K562 (cell line): Measurements from ENCODE around the gene HLA-F. TPM values are rescaled to one million over a fixed set of nuclear protein-coding genes. Genes with fewer than 3 reads are reported as not detected.

Experiments
- ATAC-seq: fragments of 200-7000 bp; cut with Tn5 transposase; 3 replicates; pipeline ENCODE4 v1.9.1; 2020; ENCODE audit warnings: moderate library complexity
- BruUV-seq: library from RNA; stranded (reverse); fragments of 400-500 nt; replicated peaks from 2 replicates; lab custom pipeline; 2021; lab: Mats Ljungman, UMichigan
- CTCF ChIA-PET: fragments of 300-600 bp; formaldehyde crosslinking; extraction: SDS; loops from one replicate; lab custom pipeline; 2021; ENCODE audit warnings: low intra/inter-chr PET ratio; lab: Yijun Ruan, JAX
- POLR2A ChIA-PET: fragments of 300-600, 350-650 bp; sonication (Branson Sonifier 250); formaldehyde crosslinking; extraction: SDS; loops from one replicate; lab custom pipeline; 2021; ENCODE audit warnings: antibody characterized with exemption, inconsistent platforms; lab: Yijun Ruan, JAX
- DNase-seq, 4 experiments: peaks; one replicate each; pipeline versions ENCODE4 v3.0.0 to v3.0.0-alpha.2; 2011 to 2018; ENCODE audit warnings: low spot score in 3 of 4, mixed read lengths in 3 of 4; ENCODE audit errors: extremely low read depth in 1 of 4
- FAIRE-seq: peaks from 2 replicates; lab custom pipeline; 2011; peaks lifted over from hg19 to GRCh38; lab: Jason Lieb, UNC
- H2AFZ ChIP-seq: 2 replicates; pipeline ENCODE4 v1.6.0; 2011; ENCODE audit warnings: low read depth, low read length, control low read depth, inconsistent platforms
- H3K27ac ChIP-seq: fragments of 200-600 bp; 3 replicates; pipeline ENCODE4 v1.8.0; 2011; ENCODE audit warnings: low read depth, mild to moderate bottlenecking, control low read depth, inconsistent platforms, low read length, moderate library complexity, mixed read lengths; ENCODE audit errors: extremely low read depth
- H3K27me3 ChIP-seq, 2 experiments: fragments of 300-600 bp in 1 of 2; 2 replicates in 1 of 2; 3 replicates in 1 of 2; pipeline versions ENCODE4 v1.6.0 to v1.8.0; 2011; ENCODE audit warnings: inconsistent platforms in 2 of 2, low read length in 2 of 2, mild to moderate bottlenecking in 1 of 2, mixed read lengths in 1 of 2, moderate library complexity in 1 of 2; ENCODE audit not compliant: control insufficient read depth in 2 of 2, insufficient read depth in 2 of 2
- H3K36me3 ChIP-seq: fragments of 300-600 bp; 3 replicates; pipeline ENCODE4 v1.8.0; 2011; ENCODE audit warnings: mild to moderate bottlenecking, low read length, inconsistent platforms; ENCODE audit not compliant: control insufficient read depth, insufficient read depth
- H3K4me1 ChIP-seq, 2 experiments: fragments of 200-600 bp in 1 of 2; replicated peaks in 1 of 2; 2 replicates in 1 of 2; 3 replicates in 1 of 2; pipeline versions ENCODE4 v1.5.1 to v1.8.0; 2011; ENCODE audit warnings: inconsistent platforms in 2 of 2, low read length in 2 of 2, mild to moderate bottlenecking in 1 of 2, mixed read lengths in 1 of 2, moderate library complexity in 1 of 2; ENCODE audit not compliant: control insufficient read depth in 2 of 2, insufficient read depth in 2 of 2
- H3K4me2 ChIP-seq: 2 replicates; pipeline ENCODE4 v1.6.1; 2011; ENCODE audit warnings: low read length, control low read depth, inconsistent platforms, mixed read lengths; ENCODE audit not compliant: insufficient read depth
- H3K4me3 ChIP-seq: fragments of 200-600 bp; sonication (generic), shearing (Covaris generic); 2 replicates; pipeline ENCODE4 v1.5.1; 2016; ENCODE audit warnings: control low read depth, inconsistent platforms
- H3K79me2 ChIP-seq: fragments of 200-600 bp; 3 replicates; pipeline ENCODE4 v1.8.0; 2011; ENCODE audit warnings: low read length, inconsistent platforms; ENCODE audit not compliant: control insufficient read depth, insufficient read depth
- H3K9ac ChIP-seq, 2 experiments: 2 replicates each; pipeline versions ENCODE4 v1.6.0 to v1.6.1; 2011; ENCODE audit warnings: low read depth in 2 of 2, low read length in 2 of 2, control low read depth in 1 of 2, inconsistent platforms in 1 of 2, mild to moderate bottlenecking in 1 of 2, mixed read lengths in 1 of 2; ENCODE audit not compliant: insufficient read depth in 1 of 2
- H3K9me1 ChIP-seq: one replicate; pipeline ENCODE4 v1.6.0; 2011; ENCODE audit warnings: inconsistent platforms, mild to moderate bottlenecking, low read length, moderate library complexity; ENCODE audit not compliant: control insufficient read depth, insufficient read depth
- H3K9me3 ChIP-seq: replicated peaks from 2 replicates; pipeline ENCODE4 v1.5.1; 2011; ENCODE audit warnings: low read depth, low read length, inconsistent platforms; ENCODE audit not compliant: control insufficient read depth, insufficient read depth
- H4K20me1 ChIP-seq: replicated peaks from 2 replicates; pipeline ENCODE4 v1.6.1; 2011; ENCODE audit warnings: low read length, inconsistent platforms, mixed read lengths; ENCODE audit not compliant: control insufficient read depth, insufficient read depth
- BRD9 ChIP-seq: fragments of 450-650 bp; IDR thresholded peaks from 2 replicates; pipeline ENCODE4 v1.6.1; 2018; ENCODE audit warnings: low read depth; ENCODE audit not compliant: partially characterized antibody
- CEBPG ChIP-seq, 3 experiments: fragments of 200-800 bp in 1 of 3; sonication (Bioruptor generic) in 1 of 3; sonication (generic) in 1 of 3; formaldehyde crosslinking in 1 of 3; IDR thresholded peaks in 2 of 3; conservative IDR thresholded peaks in 1 of 3; 2 replicates each; pipeline versions ENCODE4 v1.6.1 to v1.8.0; 2016 to 2022; ENCODE audit warnings: missing compliant biosample characterization in 2 of 3, missing genetic modification characterization in 2 of 3, mild to moderate bottlenecking in 1 of 3, missing genetic modification reagents in 1 of 3
- DDX20 ChIP-seq: fragments of 450-650 bp; IDR thresholded peaks from 2 replicates; pipeline ENCODE4 v1.6.1; 2016; ENCODE audit warnings: missing genetic modification characterization, low read depth, mild to moderate bottlenecking, missing compliant biosample characterization, moderate library complexity
- HDAC1 ChIP-seq, 2 experiments: fragments of 450-650 bp; IDR thresholded peaks; 2 replicates each; pipeline ENCODE4 v1.6.1; 2016 to 2017; ENCODE audit warnings: inconsistent platforms in 1 of 2, mild to moderate bottlenecking in 1 of 2, moderate library complexity in 1 of 2
- NR1H2 ChIP-seq: sonication (generic); formaldehyde crosslinking; IDR thresholded peaks from 2 replicates; pipeline ENCODE4 v1.4.0; 2020; ENCODE audit warnings: mild to moderate bottlenecking, missing genetic modification reagents
- SP2 ChIP-seq: IDR thresholded peaks from 2 replicates; pipeline ENCODE4 v1.6.1; 2011; ENCODE audit warnings: mild to moderate bottlenecking, low read depth, low read length, moderate library complexity; ENCODE audit not compliant: poor library complexity, severe bottlenecking; ENCODE audit errors: extremely low read depth
- ZBTB43 ChIP-seq: sonication (generic); formaldehyde crosslinking; IDR thresholded peaks from 2 replicates; pipeline ENCODE4 v1.8.0; 2023; ENCODE audit warnings: mild to moderate bottlenecking, missing genetic modification reagents
- ZKSCAN3 ChIP-seq: fragments of 250-450 bp; sonication (Bioruptor Pico); IDR thresholded peaks from 2 replicates; pipeline ENCODE4 v1.4.0; 2020
- ZNF3 ChIP-seq: fragments of 250-450 bp; sonication (Bioruptor Pico); IDR thresholded peaks from 2 replicates; pipeline ENCODE4 v1.5.0; 2021; ENCODE audit warnings: mild to moderate bottlenecking, moderate library complexity
- WGBS: fragments of 100-300 bp; shearing (Covaris generic); methylation state at CpG from one replicate; pipeline ENCODE4 v1.1.6; 2016; ENCODE audit warnings: low coverage, mixed read lengths; ENCODE audit not compliant: insufficient coverage; ENCODE audit errors: missing lambda C conversion rate; 5-methylcytosine and 5-hydroxymethylcytosine counted together
- in situ Hi-C: fragments of 300-500 bp; cut with MboI; formaldehyde crosslinking; loops from 4 replicates; pipeline ENCODE4 v1.15.0; 2018; ENCODE audit warnings: inconsistent platforms, mixed read lengths
- intact Hi-C: fragments of 100-400 bp; cut with micrococcal nuclease; formaldehyde crosslinking; loops from 2 replicates; pipeline ENCODE4 v1.14.2; 2022
- polyA plus RNA-seq, 8 experiments: library from polyadenylated mRNA; depleted of rRNA in 4 of 8; stranded (reverse) in 5 of 8; unstranded in 3 of 8; fragments of >200 nt; fragmentation: Nextera tagmentation in 2 of 8; fragmentation: Illumina TruSeq in 1 of 8; extraction: Ambion mirVana in 2 of 8; extraction: Trizol in 1 of 8; gene quantifications; 2 replicates each; pipeline versions ENCODE4 v1.2.1 to v1.2.3, GENCODE V29; 2011 to 2014; ENCODE audit warnings: inconsistent platforms in 1 of 8, missing spikeins in 1 of 8
- total RNA-seq, 7 experiments: library from RNA; depleted of rRNA in 6 of 7; stranded (reverse); fragments of >200 nt in 6 of 7; fragmentation: Illumina TruSeq in 2 of 7; extraction: Trizol in 2 of 7; gene quantifications; 2 replicates each; pipeline versions ENCODE4 v1.2.1 to v1.2.3, GENCODE V29; 2011 to 2021; ENCODE audit warnings: low replicate concordance in 1 of 7
- TF ChIP-seq, protein P1 (sequence below): fragments of 450-650 bp; IDR thresholded peaks from 2 replicates; pipeline ENCODE4 v1.6.1; 2017; ENCODE audit warnings: antibody characterized with exemption, mild to moderate bottlenecking

Gene HLA-F
- total and polyA plus RNA-seq, 9 of the 15 experiments (the other 6 are each of a cell fraction or from before 2014, with no cell fraction given) = 0.40 to 0.76 (median 0.46) TPM; not detected in 6

GRCh38 chr6:29726001-29726400 is 2.8 kb downstream of the HLA-F start:
- no peak overlapping the region for H2AFZ ChIP-seq

More at GRCh38 chr6:29726001-29726400, 2.8 kb downstream of the HLA-F start:
- peaks cover 4 to 39% of the 10 kb centered on the region in 2 experiments; a peak in 2 of 5 replicates for H3K27me3 ChIP-seq
- H3K4me1 ChIP-seq = peaks cover 0 to 10% of the 10 kb centered on the region in 2 experiments; a peak in 2 of 5 replicates
- DNase-seq (no peak), ATAC-seq (no peak), FAIRE-seq (no peak)
- H3K4me2 ChIP-seq = no peak overlapping the region
- POLR2A ChIA-PET = interaction anchor here (1.1 to 1.5 kb wide), 2 partner anchors 10 to 18 kb away, joined by 3 to 4 read pairs; no protein-coding TSS in a partner anchor
- no peaks in the 10 kb centered on the region for H3K9me3 ChIP-seq
- in situ Hi-C loops = loop anchor here (25.0 kb wide), 1 partner anchor 111 kb away; the partner anchor contains the start of gene HLA-G
- H3K9me1 ChIP-seq = no peaks in the 10 kb centered on the region
- no peaks in the 10 kb centered on the region for H3K36me3 ChIP-seq
- H3K27ac ChIP-seq = no peak overlapping the region
- H3K4me3 ChIP-seq = no peak overlapping the region
- no peaks in the 10 kb centered on the region for H3K79me2 ChIP-seq
- no TSS peak for BruUV-seq
- TF ChIP-seq BRD9 (no peak), SP2 (no peak), DDX20 (tag) (no peak), ZBTB43 (CRISPR knock-in tag) (no peak), HDAC1 (IDR thresholded peaks at IDR 0.05) (no peak), ZKSCAN3 (CRISPR knock-in tag) (no peak), ZNF3 (CRISPR knock-in tag) (no peak), NR1H2 (CRISPR knock-in tag) (no peak), CEBPG (CRISPR knock-in tag; IDR thresholded peaks at IDR 0.05) (no peak), CEBPG (tag; conservative IDR thresholded peaks at IDR 0.05 in 1 of 2, IDR thresholded peaks at IDR 0.05 in 1 of 2) (no peak)
- TF ChIP-seq, protein P1, sequence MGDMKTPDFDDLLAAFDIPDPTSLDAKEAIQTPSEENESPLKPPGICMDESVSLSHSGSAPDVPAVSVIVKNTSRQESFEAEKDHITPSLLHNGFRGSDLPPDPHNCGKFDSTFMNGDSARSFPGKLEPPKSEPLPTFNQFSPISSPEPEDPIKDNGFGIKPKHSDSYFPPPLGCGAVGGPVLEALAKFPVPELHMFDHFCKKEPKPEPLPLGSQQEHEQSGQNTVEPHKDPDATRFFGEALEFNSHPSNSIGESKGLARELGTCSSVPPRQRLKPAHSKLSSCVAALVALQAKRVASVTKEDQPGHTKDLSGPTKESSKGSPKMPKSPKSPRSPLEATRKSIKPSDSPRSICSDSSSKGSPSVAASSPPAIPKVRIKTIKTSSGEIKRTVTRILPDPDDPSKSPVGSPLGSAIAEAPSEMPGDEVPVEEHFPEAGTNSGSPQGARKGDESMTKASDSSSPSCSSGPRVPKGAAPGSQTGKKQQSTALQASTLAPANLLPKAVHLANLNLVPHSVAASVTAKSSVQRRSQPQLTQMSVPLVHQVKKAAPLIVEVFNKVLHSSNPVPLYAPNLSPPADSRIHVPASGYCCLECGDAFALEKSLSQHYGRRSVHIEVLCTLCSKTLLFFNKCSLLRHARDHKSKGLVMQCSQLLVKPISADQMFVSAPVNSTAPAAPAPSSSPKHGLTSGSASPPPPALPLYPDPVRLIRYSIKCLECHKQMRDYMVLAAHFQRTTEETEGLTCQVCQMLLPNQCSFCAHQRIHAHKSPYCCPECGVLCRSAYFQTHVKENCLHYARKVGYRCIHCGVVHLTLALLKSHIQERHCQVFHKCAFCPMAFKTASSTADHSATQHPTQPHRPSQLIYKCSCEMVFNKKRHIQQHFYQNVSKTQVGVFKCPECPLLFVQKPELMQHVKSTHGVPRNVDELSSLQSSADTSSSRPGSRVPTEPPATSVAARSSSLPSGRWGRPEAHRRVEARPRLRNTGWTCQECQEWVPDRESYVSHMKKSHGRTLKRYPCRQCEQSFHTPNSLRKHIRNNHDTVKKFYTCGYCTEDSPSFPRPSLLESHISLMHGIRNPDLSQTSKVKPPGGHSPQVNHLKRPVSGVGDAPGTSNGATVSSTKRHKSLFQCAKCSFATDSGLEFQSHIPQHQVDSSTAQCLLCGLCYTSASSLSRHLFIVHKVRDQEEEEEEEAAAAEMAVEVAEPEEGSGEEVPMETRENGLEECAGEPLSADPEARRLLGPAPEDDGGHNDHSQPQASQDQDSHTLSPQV = no peak
- no peaks in the 10 kb centered on the region for H4K20me1 ChIP-seq
- no peak overlapping the region for H3K9ac ChIP-seq
- CTCF ChIA-PET = no interaction called here
- intact Hi-C loops = no loop called here
- 6% methylated on average over 1 of the region's 1 CpG for WGBS
